IgD-negative memory B cell (primary cell): ENCODE results near the gene RRAS2. TPM values are rescaled to one million over a fixed set of nuclear protein-coding genes. Genes with fewer than 3 reads are reported as not detected.
A peak's percentile ranks its signal among the peaks of the same experiment; 100 is the strongest.

Source experiments
- H3K27ac Mint-ChIP-seq, 3 donors: one replicate each; pipeline ENCODE4 v1.8.0; 2020 to 2022; ENCODE audit warnings: mild to moderate bottlenecking in 3 of 3, mixed read lengths in 3 of 3, moderate library complexity in 1 of 3
- H3K27me3 Mint-ChIP-seq: one replicate; pipeline ENCODE4 v1.8.0; 2021; ENCODE audit warnings: mixed read lengths
- H3K36me3 Mint-ChIP-seq: one replicate; pipeline ENCODE4 v1.8.0; 2020; ENCODE audit warnings: mild to moderate bottlenecking, mixed read lengths
- H3K4me1 Mint-ChIP-seq, 3 donors: one replicate each; pipeline ENCODE4 v1.8.0; 2020 to 2022; ENCODE audit warnings: mixed read lengths in 3 of 3, mild to moderate bottlenecking in 1 of 3
- H3K4me3 Mint-ChIP-seq, 4 donors: one replicate each; pipeline ENCODE4 v1.8.0; 2020 to 2022; ENCODE audit warnings: mild to moderate bottlenecking in 4 of 4, mixed read lengths in 4 of 4, moderate library complexity in 3 of 4
- H3K9me3 Mint-ChIP-seq, 3 donors: one replicate each; pipeline ENCODE4 v1.8.0; 2020 to 2021; ENCODE audit warnings: mixed read lengths in 3 of 3, mild to moderate bottlenecking in 1 of 3
- polyA plus RNA-seq: library from polyadenylated mRNA; unstranded; fragments of 300-500 nt; fragmentation: Illumina TruSeq; gene quantifications from one replicate; pipeline ENCODE4 v1.2.3, GENCODE V29; 2021

Gene RRAS2
- polyA plus RNA-seq, 1 donor from 2014 or later: 80.3 TPM

GRCh38 chr11:14380125-14380936 is 21.3 kb upstream of the RRAS2 start:
- Mint-ChIP-seq H3K9me3 (no peaks in the 10 kb centered on the region), H3K4me1 (peaks cover 0 to 8% (median 1%) of the 10 kb centered on the region in 3 donors), H3K36me3 (no peaks in the 10 kb centered on the region), H3K27ac (peak overlapping the region in 2 of 3 donors; percentile 36 to 66), H3K4me3 (peak overlapping the region; percentile 82 to 88 (median 86)), H3K27me3 (peaks cover 4% of the 10 kb centered on the region)

DNA sequence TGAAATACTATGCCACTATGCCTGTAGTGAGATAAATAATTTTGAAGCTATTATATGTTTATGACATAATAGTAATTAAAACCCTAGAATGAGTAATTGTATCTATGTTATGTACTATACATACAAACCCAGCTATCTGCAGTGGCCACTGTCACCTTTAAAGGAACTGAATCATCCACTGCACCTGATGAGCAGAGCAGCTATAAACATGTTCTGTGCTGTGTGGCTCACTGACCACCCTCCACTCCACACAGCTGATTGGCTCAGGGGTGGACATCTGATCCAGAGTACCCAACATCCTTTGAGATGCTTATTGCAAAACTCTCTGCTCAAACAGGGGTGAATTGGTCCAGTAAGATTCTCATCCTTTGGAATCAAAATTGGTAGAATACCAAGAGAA is 19.2 kb upstream of the RRAS2 start:
- H3K27me3 Mint-ChIP-seq: peaks cover 4% of the 10 kb centered on the region
- peaks cover 0 to 8% (median 1%) of the 10 kb centered on the region in 3 donors for H3K4me1 Mint-ChIP-seq
- H3K27ac Mint-ChIP-seq: no peak overlapping the region
- no peaks in the 10 kb centered on the region for H3K9me3 Mint-ChIP-seq
- no peaks in the 10 kb centered on the region for H3K36me3 Mint-ChIP-seq
- no peak overlapping the region for H3K4me3 Mint-ChIP-seq

- no peaks in the 10 kb centered on the region for H3K9me3 Mint-ChIP-seq
- H3K27ac Mint-ChIP-seq: no peak overlapping the region
- peaks cover 0 to 8% (median 1%) of the 10 kb centered on the region in 3 donors for H3K4me1 Mint-ChIP-seq
- H3K4me3 Mint-ChIP-seq: no peak overlapping the region
- H3K27me3 Mint-ChIP-seq: peaks cover 4% of the 10 kb centered on the region
- no peaks in the 10 kb centered on the region for H3K36me3 Mint-ChIP-seq
These were observed 17.9 kb upstream of the RRAS2 start for GRCh38 chr11:14376920-14377319.

- no peaks in the 10 kb centered on the region for H3K36me3 Mint-ChIP-seq
- no peak overlapping the region for H3K4me3 Mint-ChIP-seq
- peak overlapping the region in 1 of 3 donors; percentile 58 for H3K27ac Mint-ChIP-seq
- peaks cover 4% of the 10 kb centered on the region for H3K27me3 Mint-ChIP-seq
- H3K4me1 Mint-ChIP-seq: peaks cover 4 to 5% (median 5%) of the 10 kb centered on the region in 3 donors
- no peaks in the 10 kb centered on the region for H3K9me3 Mint-ChIP-seq
These were observed 16.2 kb upstream of the RRAS2 start for GRCh38 chr11:14374922-14375830.

GRCh38 chr11:14373941-14374646 is 15.1 kb upstream of the RRAS2 start:
- H3K27ac Mint-ChIP-seq: no peak overlapping the region
- peaks cover 4% of the 10 kb centered on the region for H3K27me3 Mint-ChIP-seq
- H3K4me3 Mint-ChIP-seq: no peak overlapping the region
- no peaks in the 10 kb centered on the region for H3K36me3 Mint-ChIP-seq
- H3K9me3 Mint-ChIP-seq: no peaks in the 10 kb centered on the region
- peaks cover 13 to 16% (median 14%) of the 10 kb centered on the region in 3 donors for H3K4me1 Mint-ChIP-seq

DNA sequence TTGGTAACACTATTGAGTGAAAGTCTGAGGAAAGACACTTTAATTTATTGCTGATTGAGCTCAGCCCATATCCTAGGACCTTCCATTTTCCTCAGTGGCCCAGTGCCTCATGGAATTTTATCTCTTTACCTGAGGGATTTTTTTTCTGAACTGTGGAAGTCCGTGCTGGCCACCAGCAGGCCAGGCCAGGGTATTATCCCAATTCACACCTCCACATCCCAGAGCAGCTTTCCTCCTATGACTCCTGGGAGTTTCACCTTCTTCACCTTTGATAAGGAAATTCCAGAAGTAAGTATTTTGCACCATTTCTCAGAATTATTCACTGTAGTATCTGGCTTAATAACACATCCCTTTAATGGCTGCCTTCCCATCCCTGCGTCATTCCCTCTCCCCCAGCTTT is 13.0 kb upstream of the RRAS2 start:
- Mint-ChIP-seq H3K36me3 (no peaks in the 10 kb centered on the region), H3K9me3 (no peaks in the 10 kb centered on the region), H3K27me3 (no peaks in the 10 kb centered on the region), H3K4me1 (peaks cover 14 to 21% (median 16%) of the 10 kb centered on the region in 3 donors), H3K27ac (no peak overlapping the region), H3K4me3 (no peak overlapping the region)

DNA sequence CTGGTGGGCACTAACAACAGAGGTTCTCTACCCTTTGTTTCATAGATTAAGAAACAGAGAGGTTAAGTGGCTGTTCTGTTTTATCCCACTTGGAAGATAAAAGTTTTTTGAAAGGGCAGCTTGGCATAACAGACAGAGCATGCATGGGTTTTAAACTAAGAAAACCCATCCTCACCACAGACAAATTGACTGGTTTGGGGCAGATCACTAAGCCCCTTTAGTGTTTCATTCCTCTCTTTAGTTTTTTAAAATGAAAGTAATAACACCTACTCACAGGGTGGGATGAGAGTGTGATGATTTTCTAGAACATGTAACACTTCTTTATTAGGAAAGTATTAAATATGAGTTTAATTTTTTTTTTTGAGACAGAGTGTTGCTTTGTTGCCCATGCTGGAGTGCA is 12.3 kb upstream of the RRAS2 start:
- peaks cover 14 to 21% (median 16%) of the 10 kb centered on the region in 3 donors for H3K4me1 Mint-ChIP-seq
- H3K9me3 Mint-ChIP-seq: no peaks in the 10 kb centered on the region
- H3K36me3 Mint-ChIP-seq: no peaks in the 10 kb centered on the region
- H3K27ac Mint-ChIP-seq: no peak overlapping the region
- no peaks in the 10 kb centered on the region for H3K27me3 Mint-ChIP-seq
- H3K4me3 Mint-ChIP-seq: no peak overlapping the region

DNA sequence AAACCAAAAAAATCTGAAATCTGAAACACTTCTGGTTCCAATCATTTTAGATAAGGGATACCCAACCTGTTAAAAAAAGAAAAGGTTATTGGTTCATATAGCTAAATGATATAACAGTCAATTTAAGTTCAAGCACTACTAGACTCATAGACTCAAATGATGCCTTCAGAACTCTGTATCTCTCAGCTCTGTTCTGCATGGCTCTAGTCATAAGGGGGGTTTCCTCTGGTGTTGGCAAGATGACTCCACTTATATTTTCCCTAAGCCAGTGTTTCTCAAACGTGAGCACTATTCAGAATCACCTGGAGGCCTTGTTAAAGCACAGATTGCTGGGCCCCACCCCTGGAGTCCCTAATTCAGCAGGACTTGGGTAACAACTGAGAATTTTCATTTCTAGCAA is 11.5 kb upstream of the RRAS2 start:
- no peaks in the 10 kb centered on the region for H3K27me3 Mint-ChIP-seq
- no peak overlapping the region for H3K27ac Mint-ChIP-seq
- H3K36me3 Mint-ChIP-seq: no peaks in the 10 kb centered on the region
- peaks cover 14 to 21% (median 16%) of the 10 kb centered on the region in 3 donors for H3K4me1 Mint-ChIP-seq
- H3K9me3 Mint-ChIP-seq: no peaks in the 10 kb centered on the region
- peak overlapping the region in 1 of 4 donors; percentile 59 for H3K4me3 Mint-ChIP-seq

DNA sequence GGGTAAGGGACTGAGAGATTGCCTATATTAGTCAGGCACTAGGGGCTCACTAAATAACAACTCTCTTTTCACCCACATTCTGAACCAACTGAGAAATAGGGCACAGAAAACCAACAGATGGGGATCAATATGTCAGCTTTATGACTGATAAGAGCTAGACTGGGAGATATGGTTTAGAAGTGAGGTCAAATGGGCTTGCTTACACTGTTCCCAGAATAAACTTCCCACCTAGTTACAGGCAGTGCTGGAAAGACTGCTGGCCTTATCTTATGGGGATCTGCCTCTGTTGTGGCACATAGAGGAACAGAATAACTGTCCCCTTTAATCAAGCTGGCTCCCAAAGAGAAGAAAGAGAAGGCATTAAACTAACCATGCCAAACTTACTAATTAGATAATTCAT is 10.6 kb upstream of the RRAS2 start:
- Mint-ChIP-seq H3K27me3 (no peaks in the 10 kb centered on the region), H3K9me3 (no peaks in the 10 kb centered on the region), H3K4me3 (peak overlapping the region in 3 of 4 donors; percentile 30 to 64 (median 58)), H3K4me1 (peaks cover 14 to 21% (median 16%) of the 10 kb centered on the region in 3 donors), H3K27ac (peak overlapping the region in 1 of 3 donors; percentile 33), H3K36me3 (no peaks in the 10 kb centered on the region)

DNA sequence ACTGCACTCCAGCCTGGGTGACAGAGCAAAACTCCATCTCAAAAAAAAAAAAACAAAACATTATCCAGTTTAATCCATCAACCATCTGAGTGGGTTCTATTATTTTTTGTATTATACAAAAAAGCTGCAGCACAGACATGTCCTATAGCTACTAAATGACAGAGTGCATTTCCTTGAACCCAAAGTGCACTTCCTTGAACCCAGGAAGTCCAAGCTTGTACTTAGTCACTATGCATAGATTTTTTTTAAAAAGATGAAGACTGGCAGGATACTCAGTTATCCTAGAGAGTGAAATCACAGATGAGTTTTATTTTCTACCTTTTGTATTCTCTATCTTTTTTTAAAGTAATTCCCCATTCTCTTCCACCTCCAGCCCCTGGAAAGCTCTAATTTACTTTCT is 8.0 kb upstream of the RRAS2 start:
- H3K36me3 Mint-ChIP-seq: no peaks in the 10 kb centered on the region
- no peaks in the 10 kb centered on the region for H3K9me3 Mint-ChIP-seq
- peaks cover 14 to 21% (median 16%) of the 10 kb centered on the region in 3 donors for H3K4me1 Mint-ChIP-seq
- H3K27me3 Mint-ChIP-seq: no peaks in the 10 kb centered on the region
- H3K4me3 Mint-ChIP-seq: no peak overlapping the region
- no peak overlapping the region for H3K27ac Mint-ChIP-seq

- H3K36me3 Mint-ChIP-seq: no peaks in the 10 kb centered on the region
- no peaks in the 10 kb centered on the region for H3K27me3 Mint-ChIP-seq
- no peaks in the 10 kb centered on the region for H3K9me3 Mint-ChIP-seq
- no peak overlapping the region for H3K27ac Mint-ChIP-seq
- peaks cover 5 to 9% (median 7%) of the 10 kb centered on the region in 3 donors for H3K4me1 Mint-ChIP-seq
- H3K4me3 Mint-ChIP-seq: no peak overlapping the region
These were observed 5.3 kb upstream of the RRAS2 start for GRCh38 chr11:14364322-14364721.

DNA sequence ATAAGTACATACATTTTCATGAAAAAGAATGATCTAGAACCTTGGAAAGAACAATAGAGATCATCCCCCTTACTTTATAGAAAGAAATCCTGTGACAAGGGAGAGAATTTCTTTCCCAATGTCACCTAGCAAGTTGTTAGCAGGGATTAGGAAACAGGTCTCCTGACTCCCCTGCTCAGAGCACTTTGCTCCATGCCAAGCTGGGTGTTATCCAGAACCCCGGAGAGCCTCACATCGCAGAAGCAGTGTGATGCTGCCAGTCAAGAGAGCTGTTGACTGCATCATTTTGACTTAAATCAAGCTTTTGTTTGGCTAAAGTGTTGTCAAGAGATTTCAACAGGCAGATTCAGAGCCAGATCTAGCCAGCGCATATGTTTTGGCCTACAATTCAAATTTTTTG is 3.6 kb upstream of the RRAS2 start:
- Mint-ChIP-seq H3K9me3 (no peaks in the 10 kb centered on the region), H3K27me3 (no peaks in the 10 kb centered on the region), H3K4me1 (peaks cover 5 to 6% (median 6%) of the 10 kb centered on the region in 3 donors)

DNA sequence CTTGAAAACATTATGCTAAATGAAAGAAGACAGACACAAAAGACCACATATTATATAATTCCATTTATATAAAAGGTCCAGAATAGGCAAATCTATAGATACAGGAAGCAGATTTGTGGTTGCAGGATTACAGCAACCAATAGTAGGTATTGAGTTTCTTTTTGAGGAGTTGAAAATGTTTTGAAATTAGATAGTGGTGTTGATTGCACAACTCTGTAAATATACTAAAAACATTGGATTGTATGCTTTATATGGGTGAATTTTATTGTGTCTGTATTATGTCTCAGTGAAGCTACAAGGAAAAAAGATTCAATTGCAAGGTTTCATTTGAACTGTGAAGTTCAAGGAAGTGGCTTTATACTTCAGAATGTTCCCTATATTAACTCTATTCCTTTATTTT is 3.0 kb upstream of the RRAS2 start:
- H3K4me3 Mint-ChIP-seq: peak overlapping the region in 1 of 4 donors; percentile 65
- peak overlapping the region in 1 of 3 donors; percentile 38 for H3K27ac Mint-ChIP-seq

More for the DNA sequence above, 3.6 kb upstream of the RRAS2 start:
- Mint-ChIP-seq H3K36me3 (no peaks in the 10 kb centered on the region), H3K27ac (no peak overlapping the region), H3K4me3 (peak overlapping the region in 1 of 4 donors; percentile 65)

GRCh38 chr11:14360976-14361375 is 2.0 kb upstream of the RRAS2 start:
- H3K27me3 Mint-ChIP-seq: no peaks in the 10 kb centered on the region
- peak overlapping the region in 2 of 4 donors; percentile 17 to 38 for H3K4me3 Mint-ChIP-seq
- no peaks in the 10 kb centered on the region for H3K9me3 Mint-ChIP-seq
- peaks cover 18 to 20% (median 20%) of the 10 kb centered on the region in 3 donors for H3K4me1 Mint-ChIP-seq
- no peaks in the 10 kb centered on the region for H3K36me3 Mint-ChIP-seq
- H3K27ac Mint-ChIP-seq: peak overlapping the region in 2 of 3 donors; percentile 23 to 38

More for the DNA sequence above, 3.0 kb upstream of the RRAS2 start:
- peaks cover 12 to 13% (median 13%) of the 10 kb centered on the region in 3 donors for H3K4me1 Mint-ChIP-seq
- H3K27me3 Mint-ChIP-seq: no peaks in the 10 kb centered on the region
- no peaks in the 10 kb centered on the region for H3K9me3 Mint-ChIP-seq
- H3K36me3 Mint-ChIP-seq: no peaks in the 10 kb centered on the region
